SK-N-SH (cell line): ENCODE results near the gene CFAP92. TPM values are rescaled to one million over a fixed set of nuclear protein-coding genes. Genes with fewer than 3 reads are reported as not detected.

Experiments used
- CTCF ChIA-PET: fragments of 300-600, 350-600 bp; formaldehyde crosslinking; extraction: SDS; loops from one replicate; lab custom pipeline; 2021; lab: Yijun Ruan, JAX
- POLR2A ChIA-PET: fragments of 350-600 bp; sonication (Branson Sonifier 250); formaldehyde crosslinking; extraction: SDS; loops from one replicate; lab custom pipeline; 2020; ENCODE audit warnings: antibody characterized with exemption, inconsistent platforms; lab: Yijun Ruan, JAX
- DNase-seq: peaks from one replicate; pipeline ENCODE4 v3.0.0; 2012
- H2AFZ ChIP-seq: fragments of 200-600 bp; sonication (generic); 2 replicates; pipeline ENCODE4 v1.8.1; 2016; ENCODE audit warnings: antibody characterized with exemption, mild to moderate bottlenecking, low read depth
- H3F3A ChIP-seq: fragments of 200-600 bp; sonication (generic); replicated peaks from 2 replicates; pipeline ENCODE3; 2016; ENCODE audit warnings: antibody characterized with exemption, mild to moderate bottlenecking; ENCODE audit not compliant: insufficient read depth
- H3K27ac ChIP-seq, 2 experiments: fragments of 200-500 bp in 1 of 2; fragments of 200-600 bp in 1 of 2; sonication (Bioruptor generic) in 1 of 2; sonication (generic), shearing (Covaris generic) in 1 of 2; 2 replicates each; pipeline versions ENCODE4 v1.5.1 to v1.6.1; 2014 to 2016; ENCODE audit warnings: low read depth in 2 of 2, inconsistent platforms in 1 of 2, low read length in 1 of 2, mild to moderate bottlenecking in 1 of 2, mixed read lengths in 1 of 2
- H3K27me3 ChIP-seq: fragments of 200-600 bp; sonication (generic), shearing (Covaris generic); 2 replicates; pipeline ENCODE4 v1.6.1; 2016; ENCODE audit warnings: mixed run types; ENCODE audit not compliant: insufficient read depth
- H3K36me3 ChIP-seq, 2 experiments: fragments of 200-500 bp in 1 of 2; fragments of 200-600 bp in 1 of 2; sonication (Bioruptor generic) in 1 of 2; sonication (generic) in 1 of 2; replicated peaks in 1 of 2; 2 replicates each; pipeline versions ENCODE3 to v1.5.1; 2014 to 2016; ENCODE audit warnings: low read length in 1 of 2, mild to moderate bottlenecking in 1 of 2; ENCODE audit not compliant: insufficient read depth in 2 of 2, control insufficient read depth in 1 of 2
- H3K4me1 ChIP-seq, 2 experiments: fragments of 200-500 bp in 1 of 2; fragments of 200-600 bp in 1 of 2; sonication (Bioruptor generic) in 1 of 2; sonication (generic), shearing (Covaris generic) in 1 of 2; 2 replicates each; pipeline versions ENCODE4 v1.5.1 to v1.6.1; 2014 to 2016; ENCODE audit warnings: low read depth in 1 of 2, low read length in 1 of 2, mixed run types in 1 of 2; ENCODE audit not compliant: insufficient read depth in 2 of 2, control insufficient read depth in 1 of 2
- H3K4me2 ChIP-seq: fragments of 200-600 bp; sonication (generic), shearing (Covaris generic); 2 replicates; pipeline ENCODE4 v1.6.1; 2017; ENCODE audit warnings: mixed run types
- H3K4me3 ChIP-seq, 2 experiments: fragments of 200-500 bp in 1 of 2; fragments of 200-600 bp in 1 of 2; sonication (Bioruptor generic) in 1 of 2; sonication (generic), shearing (Covaris generic) in 1 of 2; 2 replicates each; pipeline versions ENCODE4 v1.5.1 to v1.8.1; 2014 to 2016; ENCODE audit warnings: low read depth in 2 of 2, inconsistent platforms in 1 of 2, low read length in 1 of 2, mild to moderate bottlenecking in 1 of 2, mixed read lengths in 1 of 2, moderate library complexity in 1 of 2
- H3K79me2 ChIP-seq: fragments of 200-600 bp; sonication (generic); 2 replicates; pipeline ENCODE4 v1.8.1; 2017; ENCODE audit warnings: mild to moderate bottlenecking; ENCODE audit not compliant: insufficient read depth
- H3K9ac ChIP-seq: fragments of 200-600 bp; sonication (generic); 2 replicates; pipeline ENCODE4 v1.6.1; 2017; ENCODE audit warnings: mixed run types
- H3K9me2 ChIP-seq: fragments of 200-600 bp; sonication (generic); 2 replicates; pipeline ENCODE4 v1.6.1; 2017; ENCODE audit warnings: mixed run types
- H3K9me3 ChIP-seq: fragments of 200-600 bp; sonication (generic); 2 replicates; pipeline ENCODE4 v1.6.1; 2017; ENCODE audit warnings: mixed run types, mild to moderate bottlenecking, moderate library complexity
- H4K20me1 ChIP-seq: fragments of 200-600 bp; sonication (generic); 2 replicates; pipeline ENCODE4 v1.6.1; 2017; ENCODE audit warnings: mild to moderate bottlenecking, mixed run types; ENCODE audit not compliant: insufficient read depth
- CHD2 ChIP-seq: fragments of 150-350 bp; IDR thresholded peaks from 2 replicates; pipeline ENCODE4 v1.6.1; 2018; ENCODE audit warnings: low read length; ENCODE audit not compliant: partially characterized antibody
- FOSL2 ChIP-seq: IDR thresholded peaks from 2 replicates; pipeline ENCODE4 v1.4.0; 2012; ENCODE audit warnings: low read depth, mild to moderate bottlenecking, moderate library complexity, borderline replicate concordance
- IRF3 ChIP-seq: fragments of 150-350 bp; IDR thresholded peaks from 2 replicates; pipeline ENCODE4 v1.6.1; 2016; ENCODE audit warnings: mild to moderate bottlenecking, low read depth, low read length
- JUND ChIP-seq: IDR thresholded peaks from 2 replicates; pipeline ENCODE4 v1.4.0; 2012
- RFX5 ChIP-seq: IDR thresholded peaks from 2 replicates; pipeline ENCODE4 v1.6.1; 2012; ENCODE audit warnings: mild to moderate bottlenecking, improper control_type of control experiment, low read length
- RXRA ChIP-seq: IDR thresholded peaks from 2 replicates; pipeline ENCODE4 v1.4.0; 2012; ENCODE audit warnings: low read depth, mild to moderate bottlenecking, borderline replicate concordance
- SIN3A ChIP-seq: IDR thresholded peaks from 2 replicates; pipeline ENCODE4 v1.6.1; 2012; ENCODE audit warnings: low read depth, mild to moderate bottlenecking, low read length, moderate library complexity, borderline replicate concordance
- USF2 ChIP-seq: fragments of 150-350 bp; IDR thresholded peaks from 2 replicates; pipeline ENCODE4 v1.6.1; 2017; ENCODE audit warnings: antibody characterized with exemption, low read length, low read depth, borderline replicate concordance
- WGBS: methylation state at CpG from one replicate; pipeline ENCODE4 v1.1.6; 2017; ENCODE audit warnings: low lambda C conversion rate; 5-methylcytosine and 5-hydroxymethylcytosine counted together
- polyA plus RNA-seq, 3 experiments: library from polyadenylated mRNA; depleted of rRNA; stranded (reverse); fragments of >200 nt; gene quantifications; 2 replicates each; pipeline ENCODE4 v1.2.3, GENCODE V29; 2012
- TF ChIP-seq, protein P1 (sequence below): IDR thresholded peaks from 2 replicates; pipeline ENCODE4; 2012

Gene CFAP92
- polyA plus RNA-seq, 1 of the 3 experiments (the other 2 are of a cell fraction): not detected

- H3K27me3 ChIP-seq: no peaks in the 10 kb centered on the region; the same call in 1 of the 2 replicates
- H3K4me3 ChIP-seq: no peak overlapping the region
- no peaks in the 10 kb centered on the region for H3K9me2 ChIP-seq
- TF ChIP-seq JUND (no peak), FOSL2 (no peak), CHD2 (no peak), RFX5 (no peak), RXRA (no peak), USF2 (no peak), SIN3A (no peak)
- TF ChIP-seq, all 33 proteins: peak for 0
- no peak for DNase-seq
- POLR2A ChIA-PET: no interaction called here
- no peak overlapping the region for H3K9ac ChIP-seq
- H3K4me1 ChIP-seq: peaks cover 0 to 10% of the 10 kb centered on the region in 2 experiments; a peak in 1 of 4 replicates
- H3K9me3 ChIP-seq: no peaks in the 10 kb centered on the region
- no peaks in the 10 kb centered on the region for H3F3A ChIP-seq
- H3K4me2 ChIP-seq: no peak overlapping the region
- H3K36me3 ChIP-seq: no peaks in the 10 kb centered on the region
- no peak overlapping the region for H3K27ac ChIP-seq
- CTCF ChIA-PET: interaction anchor here (1.4 to 8.0 kb wide), 4 partner anchors 10 to 261 kb away, joined by 5 to 69 read pairs (median 10); no protein-coding TSS in a partner anchor
- WGBS: 80% methylated on average over 3 of the region's 3 CpGs
- no peak overlapping the region for H2AFZ ChIP-seq
- no peaks in the 10 kb centered on the region for H3K79me2 ChIP-seq
- H4K20me1 ChIP-seq: no peaks in the 10 kb centered on the region
These were observed 9.3 kb downstream of the CFAP92 start for GRCh38 chr3:128984596-128984995.

GRCh38 chr3:128983293-128984069 is 10.4 kb downstream of the CFAP92 start:
- Histone ChIP-seq H3K4me1 (peaks cover 0 to 10% of the 10 kb centered on the region in 2 experiments; a peak in 1 of 4 replicates), H3K4me3 (no peak overlapping the region), H3F3A (no peaks in the 10 kb centered on the region), H3K27me3 (no peaks in the 10 kb centered on the region; the same call in 1 of the 2 replicates), H3K9ac (no peak overlapping the region), H3K27ac (no peak overlapping the region), H3K79me2 (no peaks in the 10 kb centered on the region), H3K4me2 (no peak overlapping the region), H2AFZ (no peak overlapping the region), H3K9me2 (no peaks in the 10 kb centered on the region), H3K36me3 (no peaks in the 10 kb centered on the region), H3K9me3 (no peaks in the 10 kb centered on the region), H4K20me1 (no peaks in the 10 kb centered on the region)
- WGBS: 66% methylated on average over 8 of the region's 9 CpGs
- POLR2A ChIA-PET: no interaction called here
- no peak for DNase-seq
- TF ChIP-seq, protein P1, sequence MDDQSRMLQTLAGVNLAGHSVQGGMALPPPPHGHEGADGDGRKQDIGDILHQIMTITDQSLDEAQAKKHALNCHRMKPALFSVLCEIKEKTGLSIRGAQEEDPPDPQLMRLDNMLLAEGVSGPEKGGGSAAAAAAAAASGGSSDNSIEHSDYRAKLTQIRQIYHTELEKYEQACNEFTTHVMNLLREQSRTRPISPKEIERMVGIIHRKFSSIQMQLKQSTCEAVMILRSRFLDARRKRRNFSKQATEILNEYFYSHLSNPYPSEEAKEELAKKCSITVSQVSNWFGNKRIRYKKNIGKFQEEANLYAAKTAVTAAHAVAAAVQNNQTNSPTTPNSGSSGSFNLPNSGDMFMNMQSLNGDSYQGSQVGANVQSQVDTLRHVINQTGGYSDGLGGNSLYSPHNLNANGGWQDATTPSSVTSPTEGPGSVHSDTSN: no peak
- TF ChIP-seq CHD2 (no peak), IRF3 (no peak)
- CTCF ChIA-PET: interaction anchor here (0.7 to 8.0 kb wide), 5 partner anchors 8 to 262 kb away, joined by 3 to 69 read pairs (median 6); no protein-coding TSS in a partner anchor
